AG04450 (cell line): ENCODE data around the gene TMEM151A. TPM values are rescaled to one million over a fixed set of nuclear protein-coding genes. Genes with fewer than 3 reads are reported as not detected.

Experiments used
- CTCF ChIA-PET: fragments of 300-600, 350-600 bp; formaldehyde crosslinking; extraction: SDS; loops from one replicate; lab custom pipeline; 2022; ENCODE audit warnings: antibody characterized with exemption, inconsistent platforms; lab: Charles Lee
- POLR2A ChIA-PET: fragments of 350-600 bp; formaldehyde crosslinking; extraction: SDS; loops from one replicate; lab custom pipeline; 2021; ENCODE audit warnings: antibody characterized with exemption, inconsistent platforms; lab: Yijun Ruan, JAX
- DNase-seq: peaks from one replicate; pipeline ENCODE4 v3.0.0-alpha.2; 2011; ENCODE audit warnings: low read depth, low spot score
- H3K27ac ChIP-seq: one replicate; pipeline ENCODE4 v1.5.1; 2012; ENCODE audit warnings: low read depth, low read length, control low read depth
- H3K27me3 ChIP-seq: one replicate; pipeline ENCODE4 v1.6.0; 2012; ENCODE audit warnings: low read length; ENCODE audit not compliant: control insufficient read depth, insufficient read depth
- H3K4me3 ChIP-seq: 2 replicates; pipeline ENCODE4 v1.5.1; 2011; ENCODE audit warnings: mild to moderate bottlenecking, low read depth, low read length, control low read depth
- H3K9me3 ChIP-seq: 2 replicates; pipeline ENCODE4 v1.5.1; 2012; ENCODE audit warnings: low read length; ENCODE audit not compliant: control insufficient read depth, insufficient read depth
- CTCF ChIP-seq: IDR thresholded peaks from 2 replicates; pipeline ENCODE4 v1.5.1; 2011; ENCODE audit warnings: low read depth, low read length, control low read depth, inconsistent platforms
- polyA plus RNA-seq: library from polyadenylated mRNA; depleted of rRNA; stranded (reverse); fragments of >200 nt; gene quantifications from 2 replicates; pipeline ENCODE4 v1.2.3, GENCODE V29; 2011

The TMEM151A gene
- polyA plus RNA-seq, 1 experiment: not detected

DNA sequence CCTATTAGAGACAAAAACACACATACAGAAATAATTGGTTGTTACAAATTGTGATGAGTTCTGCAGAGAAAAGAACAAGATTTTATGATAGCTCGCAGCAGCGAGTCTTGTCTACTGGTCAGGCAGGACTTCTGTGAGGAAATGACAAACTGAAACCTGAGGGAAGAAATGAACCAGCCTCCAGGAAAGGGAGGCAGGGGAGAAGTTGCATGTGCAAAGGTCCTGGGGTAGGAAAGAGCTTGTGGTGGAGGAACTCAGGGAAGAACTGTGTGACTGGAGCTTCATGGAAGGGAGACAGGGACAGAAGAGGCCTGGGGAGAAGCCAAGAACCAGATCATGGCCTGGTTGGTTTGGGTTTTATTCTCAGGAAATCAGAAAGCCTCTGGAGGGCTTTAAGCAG, 32.5 kb upstream of the TMEM151A start:
- no peak overlapping the region for H3K4me3 ChIP-seq
- ChIA-PET CTCF (interaction anchor here (0.5 to 1.6 kb wide), 9 partner anchors 12 to 192 kb away, joined by 3 to 9 read pairs (median 4); no protein-coding TSS in a partner anchor), POLR2A (interaction anchor here (1.0 to 2.4 kb wide), 3 partner anchors 8 to 77 kb away, joined by 3 to 13 read pairs (median 4); partner anchors contain the start of genes RAB1B, RIN1 and YIF1A)
- TF ChIP-seq CTCF: no peak
- DNase-seq: no peak
- no peak overlapping the region for H3K27ac ChIP-seq
- no peaks in the 10 kb centered on the region for H3K27me3 ChIP-seq
- no peaks in the 10 kb centered on the region; the same call in 1 of the 2 replicates for H3K9me3 ChIP-seq

DNA sequence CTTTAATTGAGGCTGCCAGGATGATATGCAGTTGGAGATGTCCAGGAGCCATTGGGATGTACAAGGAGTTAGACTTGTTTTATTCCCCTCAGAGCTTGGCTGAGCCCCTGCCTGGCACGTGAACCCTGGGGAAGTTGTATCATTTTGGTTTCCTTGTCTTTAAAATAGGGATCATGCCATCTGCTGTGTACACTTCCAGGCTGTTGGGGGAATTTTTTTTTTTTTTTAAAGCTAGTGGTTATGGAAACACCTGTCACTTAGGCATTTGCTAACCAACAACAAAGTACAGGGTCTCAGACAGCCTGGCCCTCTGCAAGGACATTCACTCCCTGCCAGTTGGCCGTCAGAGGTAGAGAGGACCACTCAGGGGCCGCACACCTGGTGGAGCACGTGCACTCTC, 31.7 kb upstream of the TMEM151A start:
- Histone ChIP-seq H3K27ac (no peak overlapping the region), H3K27me3 (no peaks in the 10 kb centered on the region), H3K9me3 (no peaks in the 10 kb centered on the region; the same call in 1 of the 2 replicates), H3K4me3 (no peak overlapping the region)
- DNase-seq: no peak
- POLR2A ChIA-PET: interaction anchor here (2.4 kb wide), 1 partner anchor 8 kb away, joined by 13 read pairs; the partner anchor contains the start of gene RAB1B
- TF ChIP-seq CTCF: no peak
- CTCF ChIA-PET: interaction anchor here (0.5 to 1.6 kb wide), 2 partner anchors 13 to 19 kb away, joined by 3 to 9 read pairs; no protein-coding TSS in a partner anchor

DNA sequence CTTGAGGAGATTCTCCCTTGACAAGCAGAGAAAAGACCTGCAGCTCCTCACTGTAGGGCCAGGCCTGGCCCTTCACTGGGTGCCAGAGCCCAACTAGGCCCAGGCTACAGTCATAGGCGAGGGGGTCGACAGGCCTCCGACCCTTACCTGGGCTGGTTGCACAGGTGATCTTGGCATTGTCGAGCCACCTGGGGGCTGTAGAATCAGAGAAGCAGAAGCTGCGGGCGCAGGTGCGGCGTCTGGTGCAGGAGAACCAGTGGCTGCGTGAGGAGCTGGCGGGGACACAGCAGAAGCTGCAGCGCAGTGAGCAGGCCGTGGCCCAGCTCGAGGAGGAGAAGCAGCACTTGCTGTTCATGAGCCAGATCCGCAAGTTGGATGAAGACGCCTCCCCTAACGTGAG, 30.1 kb upstream of the TMEM151A start:
- H3K27ac ChIP-seq: no peak overlapping the region
- H3K4me3 ChIP-seq: no peak overlapping the region
- no peaks in the 10 kb centered on the region; the same call in 1 of the 2 replicates for H3K9me3 ChIP-seq
- POLR2A ChIA-PET: no interaction called here
- no peaks in the 10 kb centered on the region for H3K27me3 ChIP-seq
- TF ChIP-seq CTCF: no peak
- CTCF ChIA-PET: interaction anchor here (0.6 kb wide), 1 partner anchor 50 kb away, joined by 3 read pairs; no protein-coding TSS in a partner anchor
- DNase-seq: no peak

- Histone ChIP-seq H3K4me3 (no peak overlapping the region), H3K9me3 (no peaks in the 10 kb centered on the region; the same call in 1 of the 2 replicates), H3K27me3 (no peaks in the 10 kb centered on the region), H3K27ac (no peak overlapping the region)
- ChIA-PET CTCF (no interaction called here), POLR2A (no interaction called here)
- no peak for DNase-seq
- TF ChIP-seq CTCF: no peak
Measured at GRCh38 chr11:66262191-66262590, 29.5 kb upstream of the TMEM151A start.

DNA sequence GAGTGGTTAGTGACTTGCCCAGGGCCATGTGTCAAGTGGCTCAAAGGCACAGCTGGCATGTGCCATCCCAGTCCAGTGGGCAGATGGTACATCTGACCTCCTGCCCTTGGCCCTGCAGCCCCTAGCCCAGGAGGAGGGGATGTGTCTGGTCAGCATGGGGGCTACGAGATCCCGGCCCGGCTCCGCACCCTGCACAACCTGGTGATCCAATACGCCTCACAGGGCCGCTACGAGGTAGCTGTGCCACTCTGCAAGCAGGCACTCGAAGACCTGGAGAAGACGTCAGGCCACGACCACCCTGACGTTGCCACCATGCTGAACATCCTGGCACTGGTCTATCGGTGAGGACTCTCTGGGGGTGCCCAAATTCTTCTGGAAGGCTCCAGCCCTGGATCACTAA, 29.0 kb upstream of the TMEM151A start:
- Histone ChIP-seq H3K9me3 (no peaks in the 10 kb centered on the region; the same call in 1 of the 2 replicates), H3K27ac (no peak overlapping the region), H3K4me3 (no peak overlapping the region), H3K27me3 (no peaks in the 10 kb centered on the region)
- DNase-seq: no peak
- TF ChIP-seq CTCF: no peak
- ChIA-PET CTCF (no interaction called here), POLR2A (interaction anchor here (0.6 to 1.0 kb wide), 2 partner anchors 26 kb away, joined by 3 read pairs; partner anchors contain the start of gene YIF1A)
